Activated CD8-positive, alpha-beta T cell treated with anti-CD3 and anti-CD28 coated beads, Interleukin-2, amount 10 ng/mL, durations not matched to agents 7 days and 5 days (primary cell): ENCODE data around the gene MYOM1. TPM values are rescaled to one million over a fixed set of nuclear protein-coding genes. Genes with fewer than 3 reads are reported as not detected.
"Not testable (repeated sequence)": the region's sequence is repeated elsewhere in the genome, so short reads cannot be mapped to it uniquely, and the experiment has no call there.

Experiments
- ATAC-seq: fragments of 150-1000 bp; cut with Tn5 transposase; one replicate; pipeline ENCODE4 v1.10.0; 2021; ENCODE audit warnings: moderate library complexity
- CTCF ChIA-PET: fragments of 350-600 bp; sonication (Branson Sonifier 250); formaldehyde crosslinking; loops from one replicate; lab custom pipeline; 2021; ENCODE audit warnings: antibody characterized with exemption; lab: Charles Lee
- POLR2A ChIA-PET: fragments of 350-600 bp; sonication (Branson Sonifier 250); formaldehyde crosslinking; loops from one replicate; lab custom pipeline; 2021; ENCODE audit warnings: antibody characterized with exemption; lab: Charles Lee
- DNase-seq: peaks from one replicate; pipeline ENCODE4 v3.0.0-alpha.2; 2020
- H3K27ac Mint-ChIP-seq: one replicate; pipeline ENCODE4 v1.8.0; 2021; ENCODE audit warnings: mild to moderate bottlenecking, mixed read lengths
- H3K27me3 Mint-ChIP-seq: one replicate; pipeline ENCODE4 v1.8.0; 2021; ENCODE audit warnings: low read depth, mixed read lengths
- H3K36me3 Mint-ChIP-seq: one replicate; pipeline ENCODE4 v1.8.0; 2021; ENCODE audit warnings: low read depth, mixed read lengths
- H3K4me1 Mint-ChIP-seq: one replicate; pipeline ENCODE4 v1.8.0; 2021; ENCODE audit warnings: low read depth, mixed read lengths
- H3K4me3 Mint-ChIP-seq: one replicate; pipeline ENCODE4 v1.8.0; 2021; ENCODE audit warnings: mild to moderate bottlenecking, mixed read lengths
- H3K9me3 Mint-ChIP-seq: one replicate; pipeline ENCODE4 v1.8.0; 2022; ENCODE audit warnings: mixed read lengths; ENCODE audit not compliant: insufficient read depth
- total RNA-seq, 2 experiments: library from RNA; stranded (reverse); gene quantifications; one replicate each; pipeline ENCODE4 v1.2.3, GENCODE V29; 2021

MYOM1 gene
- total RNA-seq, 2 experiments from 2014 or later, result 1.3 to 1.5 TPM

DNA sequence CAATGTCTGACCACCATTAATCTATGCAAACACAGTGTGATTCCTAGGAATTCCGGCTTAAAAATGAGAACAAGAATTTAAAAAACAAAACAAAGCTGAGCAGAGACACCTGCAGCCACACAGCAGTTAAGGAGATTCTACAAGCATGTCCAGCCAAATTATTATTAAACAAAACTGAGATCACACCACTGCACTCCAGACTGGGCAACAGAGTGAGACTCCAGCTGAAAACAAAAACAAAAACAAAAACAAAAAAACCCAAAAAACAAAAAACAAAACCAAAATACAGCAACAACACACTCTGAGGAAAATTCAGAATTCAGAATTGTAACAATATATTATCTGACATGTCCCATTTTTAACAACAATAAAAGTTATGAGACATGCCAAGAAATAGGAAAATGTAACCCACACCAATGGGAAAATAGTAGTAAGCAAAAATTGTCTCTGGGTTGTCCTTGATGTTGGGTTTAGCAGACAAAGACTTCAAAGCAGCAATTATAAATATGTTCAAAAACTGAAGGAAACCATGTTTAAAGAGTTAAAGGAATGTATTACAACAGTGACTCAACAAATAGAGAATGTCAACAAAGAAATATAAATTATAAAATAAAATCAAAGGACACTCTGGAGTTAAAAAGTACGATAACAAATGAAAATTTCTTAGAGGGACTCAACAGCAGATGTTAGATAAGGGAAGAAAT lies 19.7 kb downstream of the MYOM1 start:
- ChIA-PET CTCF (no interaction called here), POLR2A (no interaction called here)
- DNase-seq (no peak), ATAC-seq (no peak)
- H3K36me3 Mint-ChIP-seq, result peaks cover 3% of the 10 kb centered on the region
- H3K4me3 Mint-ChIP-seq, result no peak overlapping the region
- H3K27ac Mint-ChIP-seq, result no peak overlapping the region
- peaks cover 4% of the 10 kb centered on the region for H3K27me3 Mint-ChIP-seq
- peaks cover 19% of the 10 kb centered on the region for H3K9me3 Mint-ChIP-seq
- H3K4me1 Mint-ChIP-seq, result no peaks in the 10 kb centered on the region

DNA sequence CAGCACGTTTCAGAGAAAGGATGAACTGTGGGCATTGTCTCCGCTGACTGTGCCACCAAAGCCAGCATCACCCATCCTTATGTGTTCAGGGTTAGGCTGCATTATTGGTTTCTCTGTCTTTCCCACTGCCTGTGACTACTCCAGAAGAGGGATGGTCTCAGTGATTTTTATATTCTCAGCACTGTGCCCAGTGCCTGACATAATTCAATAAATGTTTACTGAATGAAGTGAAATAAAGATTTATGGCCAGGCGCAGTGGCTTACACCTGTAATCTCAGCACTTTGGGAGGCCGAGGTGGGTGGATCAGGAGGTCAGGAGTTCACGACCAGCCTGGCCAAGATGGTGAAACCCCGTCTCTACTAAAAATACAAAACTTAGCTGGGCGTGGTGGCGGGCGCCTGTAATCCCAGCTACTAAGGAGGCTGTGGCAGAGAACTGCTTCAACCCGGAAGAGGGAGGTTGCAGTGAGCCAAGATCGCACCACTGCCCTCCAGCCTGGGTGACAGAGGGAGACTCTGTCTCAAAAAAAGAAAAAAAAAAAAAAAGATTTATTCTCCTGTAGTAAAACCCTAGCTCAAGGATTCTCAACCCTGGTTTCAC lies 21.4 kb downstream of the MYOM1 start:
- DNase-seq, H3K36me3 Mint-ChIP-seq, CTCF ChIA-PET, H3K27ac Mint-ChIP-seq, H3K4me3 Mint-ChIP-seq, H3K27me3 Mint-ChIP-seq, H3K4me1 Mint-ChIP-seq, ATAC-seq: not testable (repeated sequence)
- POLR2A ChIA-PET, result interaction anchor here (1.3 kb wide), 1 partner anchor 15 kb away, joined by 3 read pairs; no protein-coding TSS in a partner anchor
- peaks cover 10% of the 10 kb centered on the region for H3K9me3 Mint-ChIP-seq

DNA sequence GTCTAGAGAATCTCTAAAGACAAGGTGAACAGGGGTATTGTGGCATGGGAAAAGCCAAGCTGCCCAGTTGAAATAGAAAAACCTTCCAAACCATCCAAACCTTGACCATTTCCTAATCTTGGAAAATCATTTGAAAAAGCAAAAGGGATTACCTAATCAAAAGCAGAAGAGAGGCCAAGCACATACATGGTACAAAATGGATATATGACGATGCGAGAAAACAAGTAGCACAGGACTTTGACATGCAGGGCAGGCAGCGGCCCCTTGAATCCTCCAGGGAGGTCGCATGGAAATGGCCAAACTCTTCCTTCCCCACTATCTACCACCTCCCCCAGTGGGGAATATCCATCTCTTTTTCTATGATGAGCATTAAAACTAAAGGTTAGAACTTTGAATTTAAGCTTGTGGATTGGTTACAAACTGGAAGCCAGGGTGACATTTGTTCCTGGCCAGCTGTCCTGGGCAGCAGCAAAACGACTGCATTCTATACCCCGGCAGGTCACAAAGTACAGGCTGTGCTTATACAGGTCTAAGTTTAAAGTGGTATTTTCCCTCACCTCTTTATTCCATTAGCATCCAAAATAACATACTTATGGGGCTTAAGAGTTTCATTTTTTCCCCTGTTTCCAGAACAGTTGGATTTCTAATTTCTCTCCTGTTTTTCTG lies 24.7 kb downstream of the MYOM1 start:
- CTCF ChIA-PET, result interaction anchor here (1.5 to 1.8 kb wide), 2 partner anchors 51 to 66 kb away, joined by 6 read pairs; no protein-coding TSS in a partner anchor
- POLR2A ChIA-PET, result no interaction called here
- DNase-seq (no peak), ATAC-seq (no peak)
- Mint-ChIP-seq H3K9me3 (no peaks in the 10 kb centered on the region), H3K36me3 (no peaks in the 10 kb centered on the region), H3K4me3 (no peak overlapping the region), H3K27me3 (peaks cover 4% of the 10 kb centered on the region), H3K27ac (no peak overlapping the region), H3K4me1 (no peaks in the 10 kb centered on the region)

DNA sequence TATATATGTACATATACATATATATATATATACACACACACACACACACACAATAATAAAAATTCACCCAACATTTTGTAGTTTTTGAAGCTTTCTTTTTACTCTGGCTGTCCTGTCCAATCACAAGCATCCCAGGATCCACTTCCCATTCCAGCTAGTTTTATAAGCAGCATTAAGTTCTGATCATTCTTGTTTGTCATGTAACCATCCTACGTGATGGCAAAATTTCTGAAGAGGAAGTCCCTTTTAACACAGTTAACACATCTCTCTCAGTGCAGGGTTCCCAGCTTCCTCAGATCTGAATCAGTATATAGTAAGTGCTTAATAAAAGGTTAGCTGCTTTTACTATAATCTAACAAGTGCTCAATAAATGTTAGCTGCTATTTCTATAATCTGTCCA lies 26.4 kb downstream of the MYOM1 start:
- H3K4me3 Mint-ChIP-seq, result no peak overlapping the region
- CTCF ChIA-PET, result interaction anchor here (0.8 to 1.2 kb wide), 2 partner anchors 53 to 64 kb away, joined by 3 to 4 read pairs; no protein-coding TSS in a partner anchor
- DNase-seq (no peak), ATAC-seq (no peak)
- POLR2A ChIA-PET, result interaction anchor here (0.6 kb wide), 1 partner anchor 44 kb away, joined by 5 read pairs; no protein-coding TSS in a partner anchor
- H3K27ac Mint-ChIP-seq, result no peak overlapping the region
- peaks cover 4% of the 10 kb centered on the region for H3K27me3 Mint-ChIP-seq
- no peaks in the 10 kb centered on the region for H3K4me1 Mint-ChIP-seq
- H3K9me3 Mint-ChIP-seq, result no peaks in the 10 kb centered on the region
- H3K36me3 Mint-ChIP-seq, result no peaks in the 10 kb centered on the region

DNA sequence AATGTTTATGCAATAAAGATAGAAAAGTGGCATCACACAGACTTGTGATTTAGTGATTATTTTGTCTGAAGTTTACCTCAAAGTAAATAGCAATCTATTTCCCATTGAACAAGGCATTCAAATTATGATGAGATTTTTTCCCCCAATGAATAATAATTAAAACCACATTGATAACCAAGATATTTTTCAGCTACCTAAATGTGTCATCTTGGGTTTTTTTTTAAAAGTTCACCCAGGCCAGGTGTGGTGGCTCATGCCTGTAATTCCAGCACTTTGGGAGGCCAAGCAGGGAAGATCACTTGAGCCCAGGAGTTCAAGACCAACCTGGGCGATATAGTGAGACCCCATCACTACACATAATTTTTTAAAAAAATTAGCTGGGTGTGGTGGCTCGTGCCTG lies 27.0 kb downstream of the MYOM1 start:
- H3K27ac Mint-ChIP-seq, result no peak overlapping the region
- H3K9me3 Mint-ChIP-seq, result no peaks in the 10 kb centered on the region
- peaks cover 4% of the 10 kb centered on the region for H3K27me3 Mint-ChIP-seq
- ChIA-PET CTCF (interaction anchor here (1.1 to 1.2 kb wide), 3 partner anchors 12 to 53 kb away, joined by 3 to 4 read pairs (median 3); no protein-coding TSS in a partner anchor), POLR2A (interaction anchor here (0.6 kb wide), 1 partner anchor 45 kb away, joined by 5 read pairs; no protein-coding TSS in a partner anchor)
- no peak for DNase-seq
- H3K36me3 Mint-ChIP-seq, result no peaks in the 10 kb centered on the region
- H3K4me1 Mint-ChIP-seq, result no peaks in the 10 kb centered on the region
- ATAC-seq, result no peak
- no peak overlapping the region for H3K4me3 Mint-ChIP-seq

DNA sequence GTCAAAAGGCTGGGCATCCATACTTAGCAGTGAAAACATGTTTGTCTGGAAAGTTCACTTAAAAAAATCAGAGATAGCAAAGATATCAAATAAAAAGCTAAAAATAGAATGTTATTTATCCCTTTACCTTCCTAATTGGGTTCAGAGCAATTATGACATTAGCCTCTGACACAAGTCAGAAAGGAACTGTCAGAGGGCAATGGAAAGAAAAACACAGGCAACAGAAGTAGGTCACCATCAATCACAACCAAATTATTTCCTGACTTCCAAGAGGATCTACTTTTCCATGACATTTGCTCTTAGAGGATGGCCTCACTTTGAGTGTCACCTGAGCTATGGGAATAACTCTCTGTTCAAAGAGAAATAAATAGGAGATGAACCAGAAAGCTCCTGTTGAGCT lies 27.5 kb downstream of the MYOM1 start:
- Mint-ChIP-seq H3K27me3 (peaks cover 4% of the 10 kb centered on the region), H3K4me1 (no peaks in the 10 kb centered on the region), H3K9me3 (no peaks in the 10 kb centered on the region), H3K4me3 (no peak overlapping the region), H3K27ac (no peak overlapping the region), H3K36me3 (no peaks in the 10 kb centered on the region)
- POLR2A ChIA-PET, result no interaction called here
- ATAC-seq, result no peak
- CTCF ChIA-PET, result interaction anchor here (1.1 to 1.2 kb wide), 3 partner anchors 12 to 54 kb away, joined by 3 to 4 read pairs (median 3); no protein-coding TSS in a partner anchor
- DNase-seq, result no peak

GRCh38 chr18:3190610-3191009 lies 29.2 kb downstream of the MYOM1 start:
- no peak for DNase-seq
- no peaks in the 10 kb centered on the region for H3K36me3 Mint-ChIP-seq
- ATAC-seq, result no peak
- no peak overlapping the region for H3K27ac Mint-ChIP-seq
- ChIA-PET POLR2A (no interaction called here), CTCF (no interaction called here)
- H3K4me1 Mint-ChIP-seq, result no peaks in the 10 kb centered on the region
- no peaks in the 10 kb centered on the region for H3K9me3 Mint-ChIP-seq
- H3K4me3 Mint-ChIP-seq, result no peak overlapping the region
- H3K27me3 Mint-ChIP-seq, result peaks cover 4% of the 10 kb centered on the region

GRCh38 chr18:3189884-3190283 lies 29.9 kb downstream of the MYOM1 start:
- Mint-ChIP-seq H3K9me3 (no peaks in the 10 kb centered on the region), H3K27ac (no peak overlapping the region), H3K4me3 (no peak overlapping the region), H3K4me1 (no peaks in the 10 kb centered on the region), H3K36me3 (no peaks in the 10 kb centered on the region), H3K27me3 (no peaks in the 10 kb centered on the region)
- ChIA-PET POLR2A (no interaction called here), CTCF (no interaction called here)
- DNase-seq, result no peak
- no peak for ATAC-seq

DNA sequence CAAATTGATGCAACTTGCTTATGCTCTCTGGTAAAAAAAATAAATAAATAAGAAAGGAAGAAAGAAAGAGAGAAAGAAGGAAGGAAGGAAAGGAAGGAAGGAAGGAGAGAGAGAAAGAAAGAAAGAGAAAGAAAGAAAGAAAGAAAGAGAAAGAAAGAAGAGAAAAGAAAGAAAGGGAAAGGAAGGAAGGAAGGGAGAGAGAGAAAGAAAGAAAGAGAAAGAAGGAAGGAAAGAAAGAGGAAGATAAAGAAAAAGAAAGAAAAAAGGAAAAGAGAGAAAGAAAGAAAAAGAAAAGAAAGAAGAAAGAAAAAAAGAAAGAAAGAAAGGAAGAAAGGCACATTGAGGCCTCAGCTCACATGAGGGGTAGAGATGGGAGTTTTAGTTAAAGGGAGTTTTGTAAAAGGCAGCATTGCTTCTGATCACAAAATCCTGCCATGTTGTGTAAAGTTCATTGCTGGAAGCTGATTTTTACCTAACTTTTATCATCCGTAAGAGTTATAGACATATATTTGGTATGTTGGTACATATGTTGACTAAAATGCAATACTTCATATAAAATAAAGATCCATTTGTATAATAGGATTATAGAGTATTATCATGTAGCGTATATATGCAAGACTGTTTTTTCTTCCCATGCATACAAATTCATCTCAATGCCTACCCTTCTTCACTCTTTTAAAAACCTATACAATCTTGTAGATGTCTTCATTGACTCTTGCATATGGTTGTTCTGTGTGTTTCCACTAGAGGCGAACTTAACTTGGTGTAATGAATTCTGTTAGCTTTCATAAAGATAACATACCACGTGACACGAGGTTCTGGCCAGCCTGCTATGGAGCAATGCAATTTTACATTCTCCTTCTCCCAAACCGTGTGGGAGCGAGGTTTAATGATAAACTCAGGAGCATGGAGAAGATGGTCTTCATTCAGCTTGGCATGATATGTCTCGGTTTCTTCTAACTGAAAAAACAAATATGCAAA lies 32.8 kb downstream of the MYOM1 start:
- ChIA-PET CTCF (interaction anchor here (0.8 to 3.9 kb wide), 3 partner anchors 25 to 59 kb away, joined by 5 to 15 read pairs (median 5); partner anchors contain the start of gene MYL12A), POLR2A (no interaction called here)
- DNase-seq (no peak), ATAC-seq (no peak)
- H3K4me1 Mint-ChIP-seq, result no peaks in the 10 kb centered on the region
- no peaks in the 10 kb centered on the region for H3K36me3 Mint-ChIP-seq
- H3K27ac Mint-ChIP-seq, result no peak overlapping the region
- no peak overlapping the region for H3K4me3 Mint-ChIP-seq
- H3K9me3 Mint-ChIP-seq, result no peaks in the 10 kb centered on the region
- no peaks in the 10 kb centered on the region for H3K27me3 Mint-ChIP-seq

GRCh38 chr18:3184275-3184963 lies 35.3 kb downstream of the MYOM1 start:
- no peaks in the 10 kb centered on the region for H3K9me3 Mint-ChIP-seq
- no peak overlapping the region for H3K27ac Mint-ChIP-seq
- DNase-seq (no peak), ATAC-seq (no peak)
- no peak overlapping the region for H3K4me3 Mint-ChIP-seq
- POLR2A ChIA-PET, result no interaction called here
- H3K4me1 Mint-ChIP-seq, result no peaks in the 10 kb centered on the region
- H3K27me3 Mint-ChIP-seq, result no peaks in the 10 kb centered on the region
- H3K36me3 Mint-ChIP-seq, result no peaks in the 10 kb centered on the region
- CTCF ChIA-PET, result interaction anchor here (1.0 to 3.9 kb wide), 5 partner anchors 18 to 62 kb away, joined by 3 to 15 read pairs (median 4); partner anchors contain the start of gene MYL12A
